ENCODE results near the gene COX10.

The COX10 gene

GRCh38 chr17:14119546-14119945 lies 50.2 kb downstream of the COX10 start:
- no peak for TF ChIP-seq POLR2A (IDR thresholded peaks at IDR 0.05; ENCODE audit: low read length)
- no peak for TF ChIP-seq GATA1 (IDR thresholded peaks at IDR 0.05; ENCODE audit: low read depth, low read length)

DNA sequence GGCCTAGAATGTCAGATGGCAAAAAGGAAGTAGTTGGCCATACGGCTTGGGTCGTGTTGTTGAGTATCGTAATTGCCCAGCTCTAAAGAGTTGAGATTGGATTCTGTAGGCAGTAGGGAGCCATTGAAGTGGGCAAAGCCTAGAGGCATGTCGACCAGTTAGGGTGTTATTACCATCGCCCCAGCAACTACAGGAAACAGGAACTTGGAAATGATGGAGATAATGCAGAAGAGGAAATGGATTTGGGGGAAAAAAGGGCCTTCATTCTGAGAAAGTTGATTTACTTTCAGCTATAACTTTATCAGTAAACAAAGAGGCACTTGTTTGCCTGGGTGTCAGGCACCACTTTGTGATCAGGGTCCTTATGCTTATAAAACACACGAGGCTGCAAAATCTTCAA lies 52.6 kb downstream of the COX10 start:
- no peak for DNase-seq
- TF ChIP-seq GATA1 (IDR thresholded peaks at IDR 0.05; ENCODE audit: low read depth, low read length) (no peak), POLR2A (IDR thresholded peaks at IDR 0.05; ENCODE audit: low read length) (no peak)

More at GRCh38 chr17:14119546-14119945, 50.2 kb downstream of the COX10 start:
- no peak for DNase-seq

- no peak for TF ChIP-seq GATA1 (IDR thresholded peaks at IDR 0.05; ENCODE audit: low read depth, low read length)
- no peak for TF ChIP-seq POLR2A (IDR thresholded peaks at IDR 0.05; ENCODE audit: low read length)
- peak in 1 of 2 experiments; percentile 5 for DNase-seq
Observed at GRCh38 chr17:14123619-14124278, 54.4 kb downstream of the COX10 start.

DNA sequence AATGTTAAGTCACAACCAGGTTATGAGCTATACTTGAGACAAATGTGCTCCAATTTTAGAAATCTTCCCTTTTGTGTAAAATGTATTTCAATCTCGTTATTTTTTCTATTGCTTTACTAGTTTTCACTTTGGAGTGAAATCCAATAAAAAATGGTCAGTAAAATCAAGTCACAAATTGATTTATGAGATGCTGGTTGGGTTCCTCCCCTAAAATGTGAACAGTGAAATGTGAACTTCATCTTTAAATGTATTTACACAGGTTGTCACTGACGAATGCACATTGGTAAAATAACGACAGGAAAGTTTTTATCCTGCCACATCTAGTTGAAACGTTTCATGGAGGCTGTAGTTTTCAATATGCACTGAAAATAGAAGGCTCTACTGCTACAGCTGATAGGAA lies 55.5 kb downstream of the COX10 start:
- DNase-seq, result no peak
- TF ChIP-seq GATA1 (IDR thresholded peaks at IDR 0.05; ENCODE audit: low read depth, low read length) (no peak), POLR2A (IDR thresholded peaks at IDR 0.05; ENCODE audit: low read length) (no peak)

DNA sequence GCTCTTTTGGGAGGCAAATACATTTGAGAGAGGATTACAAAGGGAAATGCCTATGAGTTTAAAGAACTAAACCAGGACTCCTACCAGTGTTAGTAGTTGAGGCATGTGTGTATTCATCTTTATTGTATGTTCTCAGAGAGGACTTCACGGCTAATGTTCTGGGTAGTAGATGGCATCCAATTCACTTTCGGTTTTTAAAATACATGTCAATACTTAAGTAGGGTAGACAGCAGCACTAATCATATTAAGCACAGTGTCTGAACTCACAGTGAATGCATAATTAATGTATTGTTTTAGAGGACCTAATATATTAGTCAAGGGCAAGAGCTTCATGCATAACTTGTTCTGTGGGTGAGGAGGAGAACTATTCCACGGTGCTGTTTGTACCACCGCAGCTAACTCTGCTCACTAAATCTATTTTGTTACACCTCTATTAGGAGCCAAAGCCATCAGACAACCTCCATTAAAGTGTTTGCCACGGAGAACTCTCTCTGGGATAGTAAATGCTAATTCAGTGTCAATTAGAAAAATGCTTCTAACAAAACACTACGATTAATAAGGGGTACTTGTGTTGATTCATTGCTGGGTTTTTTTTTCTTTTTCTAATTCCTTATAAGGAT lies 56.3 kb downstream of the COX10 start:
- TF ChIP-seq GATA1 (IDR thresholded peaks at IDR 0.05; ENCODE audit: low read depth, low read length) (no peak), POLR2A (IDR thresholded peaks at IDR 0.05; ENCODE audit: low read length) (no peak)
- no peak for DNase-seq

DNA sequence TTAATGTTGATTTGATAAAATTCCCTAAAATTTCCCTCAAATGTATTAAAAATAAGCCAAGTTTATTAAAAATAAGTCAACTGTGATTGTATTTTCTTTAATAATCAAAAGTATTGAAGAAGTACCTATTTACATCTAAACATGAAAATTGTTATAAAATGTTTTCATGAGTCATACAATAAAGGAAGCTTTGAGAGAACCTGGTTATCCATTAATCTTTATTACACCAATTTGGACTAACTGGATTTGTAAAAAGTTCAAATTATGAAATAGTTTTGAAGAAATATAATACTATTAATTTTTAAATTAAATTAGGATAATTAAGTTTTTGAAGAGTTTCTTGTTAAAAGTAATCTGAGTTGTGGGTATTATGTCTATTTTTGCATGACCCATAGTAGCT lies 63.8 kb downstream of the COX10 start:
- TF ChIP-seq GATA1 (IDR thresholded peaks at IDR 0.05; ENCODE audit: low read depth, low read length) (no peak), POLR2A (IDR thresholded peaks at IDR 0.05; ENCODE audit: low read length) (no peak)
- no peak for DNase-seq

DNA sequence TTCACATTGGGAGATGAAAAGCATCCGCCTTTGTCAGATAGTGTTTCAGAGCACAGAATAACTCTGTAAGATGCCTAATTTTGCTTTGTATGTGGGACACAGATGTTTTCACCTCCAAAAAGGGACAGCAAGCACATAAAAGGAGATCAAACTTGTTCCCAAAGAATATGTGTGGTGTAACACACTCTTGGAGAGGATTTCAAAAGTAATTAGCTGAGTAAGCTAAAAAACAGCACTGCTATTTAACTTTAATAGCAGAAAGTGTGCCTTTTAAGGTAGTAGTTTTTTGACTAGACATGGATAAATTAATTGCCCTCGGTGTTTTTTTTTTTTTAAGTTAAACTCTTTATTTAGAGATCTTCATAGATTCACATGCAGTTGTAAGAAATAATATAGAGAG lies 65.2 kb downstream of the COX10 start:
- DNase-seq, result no peak
- TF ChIP-seq POLR2A (IDR thresholded peaks at IDR 0.05; ENCODE audit: low read length) (no peak), GATA1 (IDR thresholded peaks at IDR 0.05; ENCODE audit: low read depth, low read length) (no peak)

- DNase-seq, result no peak
- TF ChIP-seq POLR2A (IDR thresholded peaks at IDR 0.05; ENCODE audit: low read length), result no peak
- TF ChIP-seq GATA1 (IDR thresholded peaks at IDR 0.05; ENCODE audit: low read depth, low read length), result no peak
Observed at GRCh38 chr17:14135906-14136590, 66.7 kb downstream of the COX10 start.

GRCh38 chr17:14138649-14139048 lies 69.3 kb downstream of the COX10 start:
- TF ChIP-seq POLR2A (IDR thresholded peaks at IDR 0.05; ENCODE audit: low read length) (no peak), GATA1 (IDR thresholded peaks at IDR 0.05; ENCODE audit: low read depth, low read length) (no peak)
- no peak for DNase-seq

DNA sequence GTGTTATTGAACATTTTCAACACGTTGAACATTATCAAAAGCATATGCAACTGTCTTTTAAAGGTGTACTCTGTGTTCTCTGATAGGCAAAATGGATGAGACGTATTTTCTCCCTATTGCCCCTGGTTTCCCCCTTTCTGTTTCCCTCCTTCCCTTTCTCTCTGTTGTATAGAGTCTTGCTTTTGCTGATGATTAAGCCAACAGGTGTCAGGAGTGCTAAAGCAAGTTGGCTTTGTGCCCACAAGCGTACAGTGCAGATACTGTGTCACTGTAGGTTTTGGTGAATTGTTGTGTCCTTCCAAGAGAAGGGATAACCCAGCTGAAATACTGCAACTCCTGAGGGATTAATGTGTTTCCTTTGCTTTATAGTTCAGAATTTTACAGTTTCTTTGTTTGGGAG lies 74.4 kb downstream of the COX10 start:
- DNase-seq, result no peak
- TF ChIP-seq GATA1 (IDR thresholded peaks at IDR 0.05; ENCODE audit: low read depth, low read length), result no peak

DNA sequence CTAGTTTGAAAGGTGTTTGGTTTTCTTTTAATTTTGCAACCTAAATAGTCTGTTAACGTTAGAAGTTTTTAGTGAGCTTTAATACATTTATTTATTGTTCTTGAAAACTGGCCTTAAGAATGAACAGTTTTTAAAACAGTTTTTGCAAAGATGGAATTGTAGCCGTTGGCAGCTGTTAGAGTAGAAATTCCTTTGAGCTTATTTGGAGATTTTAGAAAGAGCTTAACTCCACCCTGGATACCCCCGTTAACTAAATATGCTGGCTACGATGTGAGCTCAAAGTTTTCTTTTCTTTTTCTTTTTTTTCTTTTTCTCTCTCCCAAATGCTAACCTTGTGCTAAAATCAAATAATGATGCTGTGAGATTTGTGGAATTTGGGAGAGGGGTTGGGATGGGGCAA lies 75.2 kb downstream of the COX10 start:
- DNase-seq, result no peak
- no peak for TF ChIP-seq POLR2A (IDR thresholded peaks at IDR 0.05; ENCODE audit: low read length)
- TF ChIP-seq GATA1 (IDR thresholded peaks at IDR 0.05; ENCODE audit: low read depth, low read length), result no peak

DNA sequence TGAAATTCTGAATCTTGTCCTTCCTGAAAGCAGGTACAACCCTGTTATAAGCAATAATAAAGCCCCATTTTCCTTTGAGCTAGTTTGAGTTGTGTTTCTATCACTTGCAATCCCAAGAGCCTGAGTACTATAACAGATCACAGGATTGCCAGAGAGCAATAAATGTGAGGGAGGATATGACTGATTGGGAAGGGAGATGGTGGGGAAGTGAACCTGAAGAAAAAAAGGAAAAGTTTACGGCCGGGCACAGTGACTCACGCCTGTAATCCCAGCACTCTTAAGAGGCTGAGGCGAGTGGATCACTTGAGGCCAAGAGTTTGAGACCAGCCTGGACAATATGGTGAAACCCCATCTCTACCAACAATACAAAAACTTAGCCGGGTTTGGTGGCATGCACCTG lies 80.4 kb downstream of the COX10 start:
- TF ChIP-seq GATA1 (IDR thresholded peaks at IDR 0.05; ENCODE audit: low read depth, low read length) (no peak), POLR2A (IDR thresholded peaks at IDR 0.05; ENCODE audit: low read length) (no peak)
- DNase-seq, result no peak

DNA sequence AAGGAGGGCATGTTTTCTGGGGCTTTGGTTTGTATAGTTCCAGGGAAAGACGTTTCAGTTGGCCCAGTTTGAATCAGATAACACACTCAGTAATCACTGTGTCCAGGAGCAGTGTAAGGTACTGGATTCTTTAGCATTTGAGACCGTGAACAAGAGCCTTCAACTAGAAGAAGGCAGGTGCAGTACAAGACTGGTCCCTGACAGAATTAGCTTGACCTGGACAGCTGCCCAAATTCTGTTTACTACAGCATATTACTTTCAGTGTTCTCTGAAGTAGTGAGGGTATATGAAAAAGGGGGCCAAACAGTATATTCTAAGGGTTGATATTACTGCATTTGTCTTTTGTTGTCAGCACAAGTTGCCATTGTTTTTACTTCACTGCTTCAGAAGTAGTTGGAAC lies 81.3 kb downstream of the COX10 start:
- TF ChIP-seq POLR2A (IDR thresholded peaks at IDR 0.05; ENCODE audit: low read length) (no peak), GATA1 (IDR thresholded peaks at IDR 0.05; ENCODE audit: low read depth, low read length) (no peak)
- DNase-seq, result no peak

GRCh38 chr17:14152721-14153120 lies 83.4 kb downstream of the COX10 start:
- DNase-seq, result no peak
- TF ChIP-seq POLR2A (IDR thresholded peaks at IDR 0.05; ENCODE audit: low read length) (no peak), GATA1 (IDR thresholded peaks at IDR 0.05; ENCODE audit: low read depth, low read length) (no peak)

- TF ChIP-seq GATA1 (IDR thresholded peaks at IDR 0.05; ENCODE audit: low read depth, low read length), result no peak
- no peak for TF ChIP-seq POLR2A (IDR thresholded peaks at IDR 0.05; ENCODE audit: low read length)
- DNase-seq, result no peak
Observed at GRCh38 chr17:14153374-14153773, 84.1 kb downstream of the COX10 start.

Data from erythroblast (primary cell).